Stomach (tissue), 9 donors: ENCODE data around the gene GLRA3. TPM values are rescaled to one million over a fixed set of nuclear protein-coding genes. Genes with fewer than 3 reads are reported as not detected.

Experiments used
- DNase-seq, 2 donors: peaks; one replicate each; pipeline versions ENCODE4 v3.0.0 to v3.0.0-alpha.2; 2013 to 2019
- H3K27ac ChIP-seq, 5 donors: fragments of 200-600 bp in 4 of 5; sonication (generic) in 4 of 5; one replicate each; pipeline ENCODE4 v1.5.1; 2013 to 2019; ENCODE audit warnings: mild to moderate bottlenecking in 1 of 5, moderate library complexity in 1 of 5
- H3K27me3 ChIP-seq, 3 donors: fragments of 200-600 bp; sonication (generic); one replicate each; pipeline ENCODE4 v1.5.1; 2017 to 2019; ENCODE audit warnings: mixed run types in 1 of 3
- H3K36me3 ChIP-seq, 4 donors: fragments of 200-600 bp; sonication (generic); 1 replicate in 3 of 4; 2 replicates in 1 of 4; pipeline ENCODE4 v1.5.1; 2016 to 2019
- H3K4me1 ChIP-seq, 4 donors: fragments of 200-600 bp; sonication (generic); one replicate each; pipeline ENCODE4 v1.5.1; 2016 to 2019
- H3K4me3 ChIP-seq, 4 donors: fragments of 200-600 bp; sonication (generic) in 3 of 4; one replicate each; pipeline ENCODE4 v1.5.1; 2016 to 2019; ENCODE audit warnings: mild to moderate bottlenecking in 1 of 4
- H3K9me3 ChIP-seq, 4 donors: fragments of 200-600 bp; sonication (generic); one replicate each; pipeline ENCODE4 v1.5.1; 2016 to 2019
- CTCF ChIP-seq, 7 experiments: fragments of 450-650 bp in 4 of 7; fragments of 200-600 bp in 3 of 7; sonication (generic) in 3 of 7; IDR thresholded peaks; one replicate each; pipeline ENCODE4 v1.5.1; 2016 to 2019; ENCODE audit warnings: antibody characterized with exemption in 7 of 7, control low read depth in 2 of 7, mild to moderate bottlenecking in 1 of 7
- EP300 ChIP-seq: sonication (generic); formaldehyde crosslinking; IDR thresholded peaks from one replicate; pipeline ENCODE4 v1.6.1; 2017; ENCODE audit warnings: antibody characterized with exemption
- POLR2A ChIP-seq, 4 donors: fragments of 450-650 bp; IDR thresholded peaks; one replicate each; pipeline ENCODE4 v1.6.1; 2016; ENCODE audit warnings: antibody characterized with exemption in 4 of 4, control low read depth in 2 of 4, mild to moderate bottlenecking in 1 of 4, moderate library complexity in 1 of 4
- POLR2AphosphoS5 ChIP-seq, 3 donors: sonication (generic); formaldehyde crosslinking; IDR thresholded peaks; one replicate each; pipeline ENCODE4 v1.6.1; 2016; ENCODE audit warnings: antibody characterized with exemption in 3 of 3
- WGBS, 5 donors: extraction: QIAGEN DNeasy Blood & Tissue Kit in 3 of 5; methylation state at CpG; one replicate each; pipeline versions ENCODE4 v1.1.5 to v1.1.7; 2013 to 2018; 5-methylcytosine and 5-hydroxymethylcytosine counted together
- intact Hi-C: fragments of 100-400 bp; cut with DNase I; formaldehyde crosslinking; loops from one replicate; pipeline ENCODE4 v1.15.1; 2023; ENCODE audit warnings: low total_unique reads
- polyA plus RNA-seq, 3 donors: library from polyadenylated mRNA; stranded (reverse); fragments of 200-250 nt; gene quantifications; one replicate each; pipeline ENCODE4 v1.2.3, GENCODE V29; 2013
- total RNA-seq, 5 donors: library from RNA; depleted of rRNA; stranded (reverse); fragments of >200 nt; gene quantifications; one replicate each; pipeline versions ENCODE4 v1.1.0 to v1.2.3, GENCODE V29; 2014 to 2016
- donor health status: healthy with polysubstance abuse.
- donor health status: Bipolar disorder and iron deficiency.
- donor health status: healthy.

GLRA3 gene
- total and polyA plus RNA-seq, 8 donors = 0.06 to 0.18 TPM; not detected in 6

- no peak overlapping the region for H3K4me3 ChIP-seq
- no peak for DNase-seq
- H3K27me3 ChIP-seq = no peaks in the 10 kb centered on the region
- 64 to 75% (median 71%) methylated on average over 4 of the region's 4 CpGs for WGBS, 5 donors
- H3K27ac ChIP-seq = no peak overlapping the region
- no peaks in the 10 kb centered on the region for H3K4me1 ChIP-seq
- intact Hi-C loops = loop anchor here (10.0 kb wide), 1 partner anchor 771 kb away; no protein-coding TSS in a partner anchor
- no peaks in the 10 kb centered on the region for H3K36me3 ChIP-seq
- H3K9me3 ChIP-seq = no peaks in the 10 kb centered on the region
- no peak for TF ChIP-seq EP300
- no peak for TF ChIP-seq CTCF (IDR thresholded peaks at IDR 0.05)
- TF ChIP-seq POLR2AphosphoS5 (IDR thresholded peaks at IDR 0.05) = no peak
- TF ChIP-seq POLR2A (IDR thresholded peaks at IDR 0.05) = no peak
Measured at GRCh38 chr4:174763454-174764104, 65.5 kb downstream of the GLRA3 start.

GRCh38 chr4:174761451-174761850 is 67.6 kb downstream of the GLRA3 start:
- no peak for DNase-seq

GRCh38 chr4:174757736-174758135 is 71.3 kb downstream of the GLRA3 start:
- intact Hi-C loops = no loop called here

More at GRCh38 chr4:174761451-174761850, 67.6 kb downstream of the GLRA3 start:
- 85 to 94% (median 89%) methylated on average over 1 of the region's 1 CpG for WGBS, 5 donors
- H3K36me3 ChIP-seq = no peaks in the 10 kb centered on the region
- TF ChIP-seq CTCF (IDR thresholded peaks at IDR 0.05) = no peak
- no peak for TF ChIP-seq EP300
- no peak for TF ChIP-seq POLR2AphosphoS5 (IDR thresholded peaks at IDR 0.05)
- no peak for TF ChIP-seq POLR2A (IDR thresholded peaks at IDR 0.05)
- intact Hi-C loops = loop anchor here (10.0 kb wide), 1 partner anchor 773 kb away; no protein-coding TSS in a partner anchor
- H3K27ac ChIP-seq = no peak overlapping the region
- H3K9me3 ChIP-seq = no peaks in the 10 kb centered on the region
- no peaks in the 10 kb centered on the region for H3K27me3 ChIP-seq
- H3K4me3 ChIP-seq = no peak overlapping the region
- H3K4me1 ChIP-seq = no peaks in the 10 kb centered on the region

GRCh38 chr4:174753021-174753420 is 76.0 kb downstream of the GLRA3 start:
- no peaks in the 10 kb centered on the region for H3K36me3 ChIP-seq
- no peaks in the 10 kb centered on the region for H3K4me1 ChIP-seq
- 82 to 88% (median 86%) methylated on average over 4 of the region's 4 CpGs for WGBS, 5 donors
- TF ChIP-seq EP300 (no peak), POLR2A (IDR thresholded peaks at IDR 0.05) (no peak), CTCF (IDR thresholded peaks at IDR 0.05) (no peak), POLR2AphosphoS5 (IDR thresholded peaks at IDR 0.05) (no peak)
- no peak overlapping the region for H3K27ac ChIP-seq
- intact Hi-C loops = no loop called here
- DNase-seq = peak in 1 of 2 donors; percentile 11
- H3K9me3 ChIP-seq = no peaks in the 10 kb centered on the region
- no peak overlapping the region for H3K4me3 ChIP-seq
- no peaks in the 10 kb centered on the region for H3K27me3 ChIP-seq

More at GRCh38 chr4:174757736-174758135, 71.3 kb downstream of the GLRA3 start:
- Histone ChIP-seq H3K4me1 (no peaks in the 10 kb centered on the region), H3K9me3 (no peaks in the 10 kb centered on the region), H3K27ac (no peak overlapping the region), H3K36me3 (no peaks in the 10 kb centered on the region), H3K27me3 (no peaks in the 10 kb centered on the region), H3K4me3 (no peak overlapping the region)
- no peak for DNase-seq
- TF ChIP-seq POLR2A (IDR thresholded peaks at IDR 0.05) (no peak), POLR2AphosphoS5 (IDR thresholded peaks at IDR 0.05) (no peak), EP300 (no peak), CTCF (IDR thresholded peaks at IDR 0.05) (no peak)
- WGBS, 5 donors = 11 to 30% (median 27%) methylated on average over 4 of the region's 4 CpGs
